H54 (cell line): ENCODE measurements around the gene CUEDC1.

ENCODE experiments used
- DNase-seq: peaks from one replicate; pipeline ENCODE4 v3.0.0; 2011; ENCODE audit warnings: low spot score, mixed read lengths; ENCODE audit not compliant: insufficient read length
- FAIRE-seq: peaks from 3 replicates; lab custom pipeline; 2011; peaks lifted over from hg19 to GRCh38; lab: Jason Lieb, UNC
- POLR2A ChIP-seq: IDR thresholded peaks from 2 replicates; pipeline ENCODE4 v1.6.1; 2011; ENCODE audit warnings: low read depth, mild to moderate bottlenecking, low read length

CUEDC1 gene

DNA sequence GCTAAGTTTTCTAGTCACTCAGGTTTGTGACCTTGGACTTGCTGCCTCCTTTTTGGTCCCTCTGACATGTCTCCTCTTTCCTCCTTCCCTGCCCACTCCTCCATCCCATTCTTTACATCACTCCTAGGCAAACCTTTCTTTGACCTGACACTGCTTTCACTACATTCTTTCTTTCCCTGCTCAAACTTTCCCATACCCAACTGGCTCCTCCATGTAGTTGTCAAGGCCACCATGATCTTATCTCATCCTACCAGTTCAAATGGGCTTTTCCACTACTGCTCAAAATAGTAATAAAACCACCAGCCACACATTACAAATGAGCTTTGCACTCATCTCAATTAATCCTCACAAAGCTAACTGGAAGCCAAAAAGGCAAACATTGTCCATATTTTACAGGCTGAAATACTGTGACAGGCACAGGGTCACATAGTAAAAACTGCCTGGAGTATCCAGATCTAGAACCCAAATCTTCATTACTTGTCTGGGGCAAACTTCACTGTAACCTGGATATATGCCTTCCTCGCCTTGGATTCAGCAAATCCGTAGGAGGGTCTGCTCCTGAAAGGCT lies 119.8 kb downstream of the CUEDC1 start:
- FAIRE-seq, result no peak
- no peak for TF ChIP-seq POLR2A
- no peak for DNase-seq

DNA sequence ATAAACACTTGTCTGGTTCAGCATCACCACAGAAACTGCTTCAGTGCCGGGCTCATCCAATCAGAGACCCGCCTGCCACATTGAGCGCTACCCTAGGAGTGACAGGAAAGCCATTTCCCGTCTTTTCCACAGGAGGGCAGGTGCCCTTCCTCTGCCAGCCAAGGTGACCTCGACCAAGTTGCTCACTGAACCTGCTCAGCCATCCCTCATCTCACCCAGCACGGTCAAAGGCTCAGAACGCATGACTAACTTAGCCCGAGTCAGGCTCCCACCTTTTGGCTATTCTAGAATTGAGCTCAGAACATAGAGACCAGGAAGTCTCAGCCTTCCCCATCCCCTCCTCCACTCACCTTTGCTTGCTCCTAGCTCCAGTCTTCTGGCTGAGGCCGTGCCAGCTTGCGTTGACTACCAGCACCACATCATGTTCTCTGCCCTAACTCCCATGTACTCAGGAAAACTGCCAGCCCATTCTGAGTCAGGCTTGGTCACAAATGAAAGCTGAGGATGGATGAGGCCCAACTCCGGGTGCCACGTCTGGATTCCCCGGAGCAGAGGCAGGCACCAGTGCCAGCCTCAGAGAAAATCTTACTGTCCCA lies 121.0 kb downstream of the CUEDC1 start:
- FAIRE-seq (peak; percentile 84), DNase-seq (peak; percentile 71)
- no peak for TF ChIP-seq POLR2A

DNA sequence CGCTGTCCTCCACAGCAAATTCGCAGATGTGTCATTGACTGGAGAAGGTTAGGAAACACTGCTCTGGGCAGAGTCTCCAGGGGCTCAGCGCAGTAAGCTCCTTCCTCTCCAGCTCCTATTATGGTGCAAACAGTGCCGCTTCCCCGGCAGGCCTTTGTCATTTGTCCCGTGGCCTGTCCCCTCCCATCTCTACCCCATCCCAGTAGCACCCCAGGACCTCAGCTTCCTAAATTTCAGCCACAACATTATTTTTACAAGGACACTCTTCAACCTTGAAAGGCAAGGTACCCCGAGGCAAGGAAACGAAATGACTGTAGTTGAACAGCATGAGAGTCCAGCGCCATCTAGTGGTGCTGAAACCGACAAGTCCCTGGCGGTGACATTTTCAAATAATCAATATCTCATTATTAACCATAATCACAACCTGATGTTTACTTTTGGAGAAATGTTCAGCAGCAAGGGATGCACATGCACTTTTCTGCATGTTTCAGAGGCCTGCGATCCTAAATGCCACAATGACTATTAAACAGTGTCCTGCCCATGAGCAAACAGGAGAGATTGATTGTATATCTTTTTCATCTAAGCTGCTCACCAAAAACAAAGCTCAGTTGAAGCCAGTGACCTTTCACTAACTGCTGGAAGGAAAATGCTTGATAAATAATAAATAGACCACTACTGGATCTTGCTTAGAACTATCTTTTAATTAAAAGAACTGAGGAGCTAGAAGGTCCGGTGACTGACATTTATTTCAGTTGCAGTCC lies 121.9 kb downstream of the CUEDC1 start:
- DNase-seq, result no peak
- FAIRE-seq, result peak; percentile 55
- no peak for TF ChIP-seq POLR2A

DNA sequence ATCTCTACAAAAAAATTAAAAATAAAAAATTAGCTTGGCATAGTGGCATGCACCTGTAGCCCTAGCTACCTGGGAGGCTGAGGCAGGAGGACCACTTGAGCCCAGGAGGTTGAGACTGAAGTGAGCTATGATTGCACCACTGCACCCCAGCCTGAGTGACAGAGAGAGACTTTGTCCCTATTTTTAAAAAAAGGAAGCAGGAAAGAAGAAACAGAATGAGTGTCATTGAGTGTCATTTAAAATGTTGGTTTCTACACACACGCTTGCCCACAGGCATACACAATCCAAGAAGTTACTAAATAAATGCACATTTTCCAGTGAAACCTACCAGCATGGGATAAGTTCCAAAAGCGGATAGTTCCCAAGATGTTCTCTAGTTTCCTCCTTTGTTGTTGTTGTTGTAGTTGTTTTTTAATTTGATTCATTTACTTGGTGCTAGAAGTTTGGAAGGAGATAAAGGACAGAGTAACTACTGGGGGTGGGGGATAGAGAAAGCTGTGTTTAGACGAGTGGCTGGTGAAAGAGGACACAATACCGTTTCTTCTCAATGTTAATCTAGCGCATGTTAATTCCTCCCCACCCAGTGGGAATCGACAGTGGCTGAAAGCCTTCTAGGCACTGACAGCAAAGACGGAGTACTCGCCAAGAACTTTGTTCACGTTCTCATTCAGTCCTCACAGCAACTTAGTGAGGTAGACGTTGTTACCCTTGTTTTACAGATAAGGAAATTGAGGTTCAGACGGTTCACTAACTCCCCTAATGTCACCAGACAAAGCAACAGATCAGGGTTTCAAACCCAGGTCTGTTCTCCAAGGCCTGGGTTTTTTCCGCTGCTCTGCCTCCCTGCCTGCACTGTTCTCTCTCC lies 122.7 kb downstream of the CUEDC1 start:
- FAIRE-seq (no peak), DNase-seq (no peak)
- no peak for TF ChIP-seq POLR2A

DNA sequence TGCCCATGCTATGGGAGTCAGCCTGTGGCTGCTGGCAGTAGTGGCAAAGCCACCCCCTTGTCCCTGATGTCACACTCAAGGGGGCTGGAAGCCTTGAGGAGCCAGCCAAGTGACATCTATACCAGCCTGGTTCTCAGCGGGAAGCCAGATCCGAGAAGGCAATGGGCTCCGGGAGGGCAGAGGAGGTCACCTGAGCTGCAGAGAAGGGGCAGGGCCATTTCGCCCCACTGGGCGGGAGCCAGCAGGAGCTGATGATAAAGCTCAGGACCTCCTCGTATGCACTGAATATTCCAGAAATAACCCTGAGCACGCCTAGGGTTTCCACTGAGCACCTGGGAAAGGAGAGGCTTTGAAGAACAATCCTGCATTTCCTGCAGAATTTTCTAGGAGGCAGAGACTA lies 124.3 kb downstream of the CUEDC1 start:
- no peak for DNase-seq
- FAIRE-seq, result no peak
- TF ChIP-seq POLR2A, result no peak

DNA sequence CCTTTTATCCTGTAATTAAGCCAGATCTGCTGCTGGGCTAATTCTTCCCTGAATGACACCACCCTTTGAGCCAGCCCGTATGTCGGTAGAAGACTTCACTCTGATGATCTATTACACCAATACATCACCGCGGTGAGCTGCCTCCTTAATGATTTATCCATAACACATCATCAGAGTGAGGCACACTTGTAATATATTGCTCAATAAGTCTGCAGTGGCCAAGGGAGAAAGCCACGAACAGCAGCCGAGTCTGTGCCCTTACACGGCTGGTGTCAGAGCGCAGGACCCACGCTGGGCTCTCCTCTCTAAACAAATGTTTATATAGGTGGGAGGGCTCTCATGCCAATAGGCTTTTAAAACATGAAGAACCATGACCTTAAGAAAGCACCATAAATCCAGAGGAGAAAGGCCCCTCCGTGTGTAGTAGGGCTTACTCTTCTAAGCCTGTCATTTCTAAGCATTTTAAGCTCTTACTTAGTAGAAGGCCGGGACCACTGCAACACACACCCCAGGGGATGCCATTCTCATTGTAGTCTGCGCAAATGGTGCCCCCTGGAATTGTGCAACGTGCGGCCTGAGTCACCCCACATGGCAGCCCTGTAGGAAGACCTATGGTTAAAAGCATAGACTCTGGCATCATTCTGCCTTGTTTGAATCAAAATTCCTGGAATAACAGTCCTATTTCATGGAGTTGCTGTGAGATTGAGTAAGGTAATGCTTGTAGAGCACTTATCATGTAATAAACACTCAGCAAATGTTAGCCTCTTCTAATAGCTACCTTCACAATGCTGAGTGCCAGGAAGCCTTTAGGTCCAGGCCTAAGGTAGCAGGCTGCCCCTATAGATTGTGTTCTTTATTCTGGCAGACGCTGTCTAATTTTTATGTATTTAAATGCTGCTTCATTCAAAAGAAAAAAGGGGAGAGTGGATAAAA lies 131.5 kb downstream of the CUEDC1 start:
- TF ChIP-seq POLR2A, result no peak
- FAIRE-seq (peak; percentile 74), DNase-seq (peak; percentile 37)

DNA sequence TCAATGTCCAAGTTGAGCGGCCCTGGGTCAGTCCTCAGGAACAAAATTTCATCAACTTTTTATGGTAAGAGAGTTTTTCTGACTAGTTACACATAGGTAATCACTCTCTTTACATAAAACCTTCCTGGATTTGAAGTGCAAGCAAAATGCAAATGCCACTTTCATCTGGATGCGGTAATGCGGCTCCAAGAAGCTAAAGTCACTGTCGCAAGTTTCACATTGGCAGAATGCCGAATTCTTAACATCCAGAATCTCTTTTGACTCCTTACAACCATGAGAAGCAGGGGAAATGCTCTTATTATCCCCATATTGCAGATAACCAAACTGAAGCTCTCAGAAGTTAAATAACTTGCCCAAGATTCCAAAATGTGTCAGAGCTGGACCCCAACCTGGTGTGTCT lies 135.3 kb downstream of the CUEDC1 start:
- no peak for TF ChIP-seq POLR2A
- DNase-seq (no peak), FAIRE-seq (no peak)

DNA sequence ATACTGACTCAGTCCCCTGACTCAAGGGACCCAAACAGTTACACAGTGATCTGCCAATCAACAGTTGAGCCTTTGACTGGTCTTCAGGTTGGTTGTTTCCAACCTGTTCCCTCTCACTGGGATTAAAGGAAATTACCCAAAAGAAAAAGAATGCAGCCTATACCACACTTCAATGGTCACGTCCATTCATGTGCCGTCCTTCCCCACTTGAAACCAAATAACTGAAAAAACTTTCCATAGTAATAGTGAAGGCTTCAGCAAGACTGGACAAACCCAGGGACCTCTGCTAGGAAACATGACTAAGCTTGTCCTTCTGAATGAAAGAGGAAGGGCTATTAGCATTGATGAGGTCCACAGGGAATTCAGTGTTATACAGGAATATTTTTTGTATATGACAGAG lies 135.9 kb downstream of the CUEDC1 start:
- no peak for DNase-seq
- no peak for FAIRE-seq
- TF ChIP-seq POLR2A, result no peak

DNA sequence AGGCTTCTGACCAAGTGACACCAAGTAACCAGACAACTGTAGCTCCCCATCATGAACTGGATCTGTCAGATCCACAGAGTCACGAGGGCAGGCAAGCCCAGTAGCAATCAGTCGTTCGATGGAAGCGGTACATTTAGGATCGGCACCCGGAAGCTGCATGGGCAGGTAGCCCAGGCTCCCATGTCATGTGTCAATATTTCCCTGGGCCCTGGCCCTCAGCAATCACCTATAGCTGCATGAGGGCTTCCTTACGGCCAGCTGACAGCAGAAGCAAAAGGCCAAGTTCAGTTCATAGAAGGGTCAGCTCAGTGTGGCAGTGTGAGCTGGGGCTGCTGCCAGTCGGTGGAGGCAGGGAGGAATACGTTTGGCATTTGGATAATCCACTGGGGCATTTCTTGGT lies 137.1 kb downstream of the CUEDC1 start:
- FAIRE-seq (no peak), DNase-seq (no peak)
- TF ChIP-seq POLR2A, result no peak

DNA sequence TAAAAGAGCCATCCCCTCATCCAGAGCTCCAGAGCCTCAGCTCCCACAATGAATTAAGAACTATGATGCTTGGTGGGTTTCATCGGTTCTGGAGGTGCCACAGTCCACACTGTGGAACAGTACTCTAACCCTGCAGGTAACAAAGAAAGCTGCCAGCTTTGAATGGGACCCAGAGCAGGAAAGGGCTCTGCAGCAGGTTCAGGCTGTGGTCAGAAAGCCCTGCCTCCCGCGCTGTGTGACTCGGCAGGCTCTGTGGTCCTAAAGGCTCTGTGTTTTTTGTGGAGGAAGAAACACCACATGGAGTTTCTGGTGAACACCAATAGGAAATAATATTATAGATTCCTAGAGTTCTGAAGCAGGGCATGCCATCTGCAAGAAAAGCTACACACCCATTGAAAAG lies 137.9 kb downstream of the CUEDC1 start:
- FAIRE-seq, result no peak
- DNase-seq, result no peak
- TF ChIP-seq POLR2A, result no peak

DNA sequence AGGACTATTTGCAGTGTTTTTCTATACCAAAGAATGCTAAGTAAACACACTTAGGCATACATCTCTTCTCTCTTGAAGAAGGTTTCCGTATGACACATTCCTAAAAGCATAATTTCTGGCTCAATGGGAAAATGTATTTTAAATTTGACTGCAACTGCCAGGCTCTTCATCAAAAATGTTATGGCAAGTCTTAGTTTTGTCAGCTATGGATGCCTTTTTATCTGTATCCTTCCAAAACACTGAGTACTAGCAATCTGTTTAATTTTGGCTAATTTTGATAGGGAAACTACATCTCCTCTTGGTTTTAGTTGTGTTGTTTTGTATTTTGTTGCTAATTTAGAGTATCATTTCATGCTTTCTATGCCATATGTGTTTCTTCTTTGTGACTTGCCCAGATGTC lies 140.8 kb downstream of the CUEDC1 start:
- TF ChIP-seq POLR2A, result no peak
- FAIRE-seq (no peak), DNase-seq (no peak)

DNA sequence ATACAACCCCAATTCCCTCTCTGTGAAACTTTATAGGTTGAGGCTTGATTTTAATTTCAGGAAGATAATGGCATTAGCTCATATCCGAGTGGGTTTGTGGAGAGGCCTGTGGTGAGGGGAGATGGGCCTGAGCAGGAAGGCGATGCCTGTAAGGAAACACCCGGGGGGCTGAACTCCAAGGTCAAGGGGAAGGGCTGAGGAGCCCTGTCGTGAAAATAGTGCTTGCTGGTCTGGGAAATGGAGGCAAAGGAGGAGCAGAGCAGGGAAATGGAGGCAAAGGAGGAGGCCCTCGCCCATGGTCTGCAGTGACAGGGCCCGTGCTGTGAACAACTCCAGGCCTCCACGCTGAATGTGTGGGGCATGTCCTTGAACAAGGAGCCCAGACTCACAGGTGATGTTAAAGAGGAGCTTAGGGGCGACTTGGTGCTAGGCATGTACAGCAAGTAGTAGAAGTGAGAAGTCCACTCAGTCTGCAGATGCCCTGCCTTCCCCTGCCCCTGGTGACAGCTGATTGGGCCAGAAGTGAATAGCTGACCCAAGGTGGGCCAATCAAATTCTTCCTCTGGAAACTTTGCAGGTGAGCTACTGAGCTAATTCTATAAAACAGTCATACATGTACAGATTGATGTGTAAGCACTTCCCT lies 143.5 kb downstream of the CUEDC1 start:
- DNase-seq (no peak), FAIRE-seq (no peak)
- no peak for TF ChIP-seq POLR2A
